GM19043 (cell line): ENCODE measurements around the gene FRS3.
"Not testable (repeated sequence)": the region's sequence is repeated elsewhere in the genome, so short reads cannot be mapped to it uniquely, and the experiment has no call there.

Source experiments
- ATAC-seq: cut with Tn5 transposase; IDR thresholded peaks from one replicate; pipeline ENCODE4 v1.9.1; 2021; ENCODE audit warnings: low read depth; ENCODE audit not compliant: unreplicated experiment

Gene FRS3, protein sequence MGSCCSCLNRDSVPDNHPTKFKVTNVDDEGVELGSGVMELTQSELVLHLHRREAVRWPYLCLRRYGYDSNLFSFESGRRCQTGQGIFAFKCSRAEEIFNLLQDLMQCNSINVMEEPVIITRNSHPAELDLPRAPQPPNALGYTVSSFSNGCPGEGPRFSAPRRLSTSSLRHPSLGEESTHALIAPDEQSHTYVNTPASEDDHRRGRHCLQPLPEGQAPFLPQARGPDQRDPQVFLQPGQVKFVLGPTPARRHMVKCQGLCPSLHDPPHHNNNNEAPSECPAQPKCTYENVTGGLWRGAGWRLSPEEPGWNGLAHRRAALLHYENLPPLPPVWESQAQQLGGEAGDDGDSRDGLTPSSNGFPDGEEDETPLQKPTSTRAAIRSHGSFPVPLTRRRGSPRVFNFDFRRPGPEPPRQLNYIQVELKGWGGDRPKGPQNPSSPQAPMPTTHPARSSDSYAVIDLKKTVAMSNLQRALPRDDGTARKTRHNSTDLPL

DNA sequence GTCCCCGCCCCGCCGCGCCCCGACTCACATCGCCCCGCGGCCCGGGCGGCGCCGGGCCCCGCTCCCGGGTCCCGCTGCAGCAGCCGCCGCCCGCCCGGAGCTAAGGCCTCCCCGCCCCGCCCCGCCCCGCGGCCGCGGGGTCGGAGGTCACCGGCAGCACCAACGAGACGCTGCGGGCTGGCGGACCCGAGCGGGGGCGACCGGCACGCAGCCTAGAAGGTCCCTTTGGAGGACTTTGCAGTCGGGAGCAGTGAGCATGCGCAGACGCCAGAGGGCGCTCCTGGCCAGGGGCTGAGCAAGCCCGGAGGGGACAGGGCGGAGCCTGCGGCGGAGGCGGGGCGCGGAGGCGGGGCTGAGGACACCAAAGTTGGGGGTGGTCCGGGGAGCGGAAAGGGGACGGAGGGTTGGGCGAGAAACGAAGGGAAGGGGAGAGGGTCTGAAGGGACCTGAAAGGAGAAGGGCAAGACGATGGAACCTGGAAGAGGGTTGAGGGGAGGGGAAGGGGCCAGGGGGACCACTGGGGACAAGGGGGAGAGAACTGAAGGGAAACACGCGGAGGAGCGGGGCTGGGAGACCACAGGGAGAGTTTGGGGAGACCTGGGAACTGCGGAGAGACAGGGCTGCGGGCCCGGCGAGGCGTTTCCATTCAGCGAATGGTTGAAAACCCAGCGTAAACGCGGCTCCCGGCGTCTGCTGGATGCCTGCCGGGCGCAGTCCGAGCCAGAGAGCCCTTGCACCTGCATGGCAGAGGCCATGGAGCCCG lies at the start of gene FRS3:
FRS3 (minus strand) TSS at position 113 of the 763 bp plus-strand sequence. CDS start 2,913 bp downstream, outside the sequence.
- peak; percentile 88 for ATAC-seq

DNA sequence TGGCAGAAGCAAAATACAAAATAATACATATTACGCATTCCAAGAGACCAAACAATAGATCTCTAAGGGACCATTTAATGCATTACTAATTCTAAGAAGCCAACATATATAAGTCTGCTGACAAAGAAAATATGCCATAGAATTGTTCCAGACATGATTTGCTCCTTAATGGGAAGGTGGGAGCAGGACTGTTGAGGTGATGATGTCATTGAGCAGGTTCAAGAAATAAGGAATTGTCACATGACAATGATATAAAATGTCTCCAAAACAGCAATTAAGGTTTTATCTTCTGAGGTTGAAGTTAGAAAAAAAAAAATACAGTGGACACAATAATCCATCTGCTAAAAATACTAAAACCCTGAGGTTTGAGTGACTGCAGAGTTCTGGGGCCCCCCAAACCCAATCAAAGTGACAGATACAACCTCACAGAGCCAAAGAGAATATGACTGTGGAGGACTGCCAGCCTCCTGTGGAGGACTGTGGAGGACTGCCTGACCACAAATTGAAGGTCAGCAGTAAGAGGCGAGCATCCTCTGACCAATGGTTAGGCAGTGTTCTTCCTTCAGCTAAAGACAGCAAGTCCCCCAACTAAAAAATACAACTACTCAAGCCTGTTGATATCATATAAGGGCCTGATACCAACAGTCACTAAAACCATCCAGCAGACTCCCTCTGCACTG lies 46.8 kb upstream of the FRS3 start:
- ATAC-seq = no peak

DNA sequence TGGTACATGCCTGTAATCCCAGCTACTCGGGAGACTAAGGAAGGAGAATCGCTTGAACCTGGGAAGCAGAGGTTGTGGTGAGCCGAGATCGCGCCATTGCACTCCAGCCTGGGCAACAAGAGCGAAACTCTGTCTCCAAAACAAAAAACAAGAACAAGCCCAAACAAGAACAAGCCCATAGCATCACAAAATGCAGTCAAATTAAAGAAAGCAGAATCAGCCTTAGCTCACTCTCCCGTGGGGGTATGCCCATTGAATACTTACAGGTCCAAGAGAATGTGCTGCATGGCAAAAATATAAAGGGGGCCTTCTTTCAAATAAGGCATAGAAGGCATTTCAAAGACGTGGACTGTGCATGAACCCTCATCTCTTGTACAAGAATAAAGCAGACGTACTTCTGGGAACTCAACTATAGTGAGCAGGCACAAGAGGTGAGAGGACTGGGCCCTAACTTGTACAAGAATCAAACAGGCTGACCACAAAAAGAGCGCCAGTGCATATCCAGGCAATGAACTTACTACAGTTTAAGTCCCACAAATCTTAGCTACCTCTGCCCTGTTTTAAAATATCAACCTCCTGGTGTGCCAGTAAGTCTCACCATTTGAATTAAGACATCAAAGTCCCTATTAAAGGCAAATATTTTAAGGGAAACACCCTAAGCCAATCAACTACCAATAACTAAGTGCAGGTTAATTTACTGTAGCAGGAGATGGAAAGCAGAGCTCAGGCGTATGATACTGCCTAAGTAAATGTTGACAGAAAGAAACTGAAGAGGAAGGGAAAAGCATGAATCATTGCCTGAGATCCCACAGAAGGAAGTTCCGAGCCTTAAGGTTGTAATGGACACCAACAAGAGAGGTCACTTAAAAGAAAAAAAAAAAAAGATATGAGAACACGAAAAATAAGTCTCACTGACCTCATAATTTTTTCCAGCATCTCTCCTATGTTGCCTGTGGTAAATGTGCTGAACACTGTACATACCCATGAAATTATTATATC lies 45.2 kb upstream of the FRS3 start:
- no peak for ATAC-seq

DNA sequence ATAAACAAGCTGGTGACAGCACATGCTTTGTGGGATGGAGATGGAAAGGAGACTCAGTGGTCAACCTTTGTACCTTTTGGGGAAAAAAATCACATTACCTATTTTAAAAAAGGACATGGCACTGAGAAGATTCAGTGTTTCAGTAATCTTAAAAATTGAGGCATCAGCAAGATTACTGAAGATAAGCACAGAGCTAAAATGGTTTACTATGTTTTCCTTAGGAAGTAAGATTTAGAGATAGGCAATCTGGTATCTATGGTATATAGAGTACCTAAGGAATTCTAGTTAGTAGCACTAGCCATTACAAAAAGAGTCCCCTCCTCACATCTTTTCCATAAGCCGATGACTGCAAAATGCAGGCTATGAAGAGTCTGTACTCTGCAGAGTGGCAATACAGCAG lies 43.5 kb upstream of the FRS3 start:
- ATAC-seq = no peak

DNA sequence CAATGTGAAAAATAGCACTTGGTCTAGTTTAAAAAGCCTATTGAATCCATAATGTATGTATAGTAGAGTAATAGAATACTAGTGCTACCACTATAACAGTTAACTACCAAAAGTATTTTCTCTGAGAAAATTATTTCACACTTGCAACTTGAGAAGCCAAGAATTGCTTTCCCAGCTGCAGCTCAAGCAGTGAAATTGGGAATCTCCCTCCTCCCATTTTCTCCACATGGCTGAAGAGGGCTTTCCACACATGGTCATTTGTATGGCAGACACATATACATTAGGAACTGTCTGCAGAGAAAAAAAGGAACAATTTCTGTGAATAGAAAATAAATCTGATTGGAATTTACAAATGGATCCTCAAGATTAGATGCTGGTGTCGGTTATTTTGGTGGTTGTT lies 42.3 kb upstream of the FRS3 start:
- ATAC-seq = no peak

DNA sequence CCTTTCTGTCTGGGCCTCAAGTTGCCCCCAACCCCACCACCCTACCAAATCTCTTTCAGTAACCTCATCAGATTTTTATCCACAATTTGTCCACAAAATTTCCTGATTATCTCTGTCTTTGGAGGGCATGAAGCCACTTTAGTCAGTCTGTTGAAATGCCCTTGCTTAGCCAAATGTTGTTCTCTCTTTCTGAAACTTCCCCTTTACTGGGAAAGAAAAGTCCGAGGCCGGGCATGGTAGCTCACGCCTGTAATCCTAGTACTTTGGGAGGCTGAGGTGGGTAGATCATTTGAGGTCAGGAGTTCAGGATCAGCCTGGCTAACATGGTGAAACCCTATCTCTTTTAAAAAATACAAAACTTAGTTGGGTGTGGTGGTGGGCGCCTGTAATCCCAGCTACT lies 41.6 kb upstream of the FRS3 start:
- no peak for ATAC-seq

DNA sequence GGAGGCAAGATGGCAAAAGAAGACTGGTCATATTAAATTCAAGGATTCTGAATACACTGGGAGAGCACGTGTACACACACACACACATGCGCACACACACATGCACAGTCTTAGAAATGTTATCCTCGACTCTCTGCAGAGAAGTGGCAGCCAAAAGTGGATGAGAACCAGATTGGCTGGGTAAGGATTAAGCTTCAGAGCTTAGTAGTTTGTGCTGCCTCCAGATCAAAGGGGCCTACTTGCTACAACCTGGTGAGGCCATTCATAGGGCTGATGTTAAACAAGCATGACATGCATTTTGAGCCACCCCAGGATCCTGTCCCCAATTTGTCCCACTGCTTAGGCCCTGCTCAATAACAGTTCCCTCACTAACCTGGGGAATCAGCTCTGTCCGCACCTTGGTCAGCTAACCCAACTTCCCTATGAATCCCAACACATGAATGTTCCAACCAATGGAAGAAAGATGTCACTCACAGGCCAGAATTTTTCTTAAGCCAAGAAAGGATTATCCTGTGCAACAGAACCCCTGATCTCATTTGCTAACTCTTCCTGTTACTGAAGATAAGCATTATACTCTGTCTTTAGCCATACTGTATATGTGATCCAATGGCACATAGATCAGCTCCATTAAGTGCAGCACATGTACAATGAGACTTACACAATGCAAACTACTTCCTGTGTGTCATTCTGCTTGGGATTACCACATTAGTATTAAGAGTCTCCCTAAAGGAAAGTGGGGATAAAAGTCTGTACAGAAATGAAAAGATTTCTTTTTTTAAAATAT lies 38.8 kb upstream of the FRS3 start:
- ATAC-seq = no peak

DNA sequence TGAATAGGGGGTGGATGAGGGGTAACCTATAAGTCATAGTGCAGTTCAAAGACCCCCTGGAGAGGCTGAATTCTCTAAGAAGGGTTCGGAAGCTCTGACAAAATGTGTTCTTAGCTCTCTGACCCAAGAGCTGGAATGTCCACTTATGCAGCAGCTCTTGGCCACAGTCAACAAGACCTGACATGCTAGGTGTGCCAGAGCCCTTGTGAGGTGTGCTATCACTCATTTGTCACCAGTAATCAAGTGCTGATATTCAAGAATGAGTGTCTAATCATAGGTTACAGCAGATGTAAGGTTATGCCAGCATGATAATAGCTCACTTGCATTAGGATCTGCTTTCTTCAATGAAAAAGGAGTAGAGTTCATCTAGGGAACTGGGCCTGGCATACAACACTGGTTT lies 35.9 kb upstream of the FRS3 start:
- no peak for ATAC-seq

DNA sequence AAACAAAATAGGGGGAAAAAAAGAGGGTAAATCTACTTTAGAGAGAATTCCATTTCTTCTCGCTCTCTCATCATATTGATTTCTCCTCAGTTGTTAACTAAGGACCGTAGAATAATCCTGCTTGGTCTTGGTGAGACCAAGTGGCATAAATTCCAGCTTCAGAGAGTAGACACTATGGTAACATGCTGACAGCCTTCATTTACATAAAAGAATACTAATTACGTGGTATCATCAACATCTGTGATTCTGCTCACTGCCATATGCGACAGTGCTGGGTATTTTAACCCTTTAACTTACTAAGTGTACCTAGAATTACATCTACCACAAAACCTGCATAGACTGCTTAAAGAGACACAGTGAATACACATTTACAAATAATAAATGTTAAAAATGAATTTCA lies 34.9 kb upstream of the FRS3 start:
- no peak for ATAC-seq

DNA sequence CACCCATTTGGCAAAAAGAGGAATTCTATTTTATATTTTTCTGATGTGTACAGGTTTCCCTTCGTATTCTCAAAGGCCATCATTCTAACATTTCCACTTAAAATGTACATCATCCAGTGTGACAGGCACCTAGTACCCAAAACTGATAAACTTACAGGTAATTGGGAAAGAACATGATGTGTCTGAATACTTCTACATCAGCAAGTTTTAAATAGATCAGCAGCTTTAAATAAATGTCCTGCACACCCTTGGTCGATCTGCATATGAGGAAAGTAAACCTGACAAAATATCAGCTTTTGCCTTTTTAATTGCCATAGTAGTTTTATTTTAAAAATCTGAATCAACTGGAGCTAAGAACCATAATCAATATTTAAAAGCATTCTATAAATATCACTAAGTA lies 34.3 kb upstream of the FRS3 start:
- ATAC-seq = no peak

DNA sequence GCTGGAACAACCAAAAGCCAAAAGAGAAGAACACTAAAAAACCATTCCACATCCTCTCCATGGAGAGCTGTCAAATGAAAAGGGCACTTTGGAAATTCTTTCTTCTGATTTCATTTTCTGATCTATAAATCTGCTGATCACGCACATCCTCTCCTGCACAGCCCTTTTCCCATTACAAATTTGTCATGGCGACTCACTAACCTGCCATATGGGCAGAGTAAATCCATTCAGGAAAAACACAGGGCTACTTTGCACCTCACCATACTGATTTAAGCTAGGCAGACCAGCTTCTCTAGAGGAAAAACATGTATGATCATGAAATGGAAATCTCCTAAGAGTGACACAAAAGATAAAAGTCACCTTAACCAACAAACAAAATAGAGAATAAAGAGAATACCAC lies 33.8 kb upstream of the FRS3 start:
- ATAC-seq = no peak

DNA sequence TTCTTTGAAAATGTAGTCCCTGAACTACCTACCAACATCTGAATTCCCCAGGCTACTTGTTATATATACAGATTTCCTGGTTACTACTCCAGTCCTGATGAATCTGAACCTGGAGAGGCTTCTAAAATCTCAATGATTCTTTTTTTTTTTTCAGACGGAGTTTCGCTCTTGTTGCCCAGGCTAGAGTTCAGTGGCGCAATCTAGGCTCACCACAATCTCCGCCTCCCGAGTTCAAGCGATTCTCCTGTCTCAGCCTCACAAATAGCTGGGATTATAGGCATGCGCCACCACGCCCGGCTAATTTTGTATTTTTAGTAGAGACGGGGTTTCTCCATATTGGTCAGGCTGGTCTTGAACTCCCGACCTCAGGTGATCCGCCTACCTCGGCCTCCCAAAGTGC lies 32.2 kb upstream of the FRS3 start:
- not testable (repeated sequence) for ATAC-seq

DNA sequence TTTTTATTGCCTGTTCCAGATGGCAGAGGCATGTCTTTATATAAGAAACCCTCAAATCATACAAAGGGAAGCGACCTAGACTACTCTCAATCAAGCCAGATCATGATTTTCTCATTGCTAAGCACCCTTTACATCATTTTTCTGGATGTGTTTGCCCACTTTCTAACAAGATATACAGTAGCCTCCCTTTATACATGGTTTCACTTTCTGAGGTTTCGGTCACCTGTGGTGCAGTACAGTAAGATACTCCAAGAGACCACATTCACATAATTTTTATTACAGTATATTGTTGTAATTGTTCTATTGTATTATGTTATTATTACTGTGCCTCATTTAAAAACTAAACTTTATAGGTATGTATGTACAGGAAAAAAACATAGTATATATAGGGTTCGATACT lies 31.4 kb upstream of the FRS3 start:
- no peak for ATAC-seq

DNA sequence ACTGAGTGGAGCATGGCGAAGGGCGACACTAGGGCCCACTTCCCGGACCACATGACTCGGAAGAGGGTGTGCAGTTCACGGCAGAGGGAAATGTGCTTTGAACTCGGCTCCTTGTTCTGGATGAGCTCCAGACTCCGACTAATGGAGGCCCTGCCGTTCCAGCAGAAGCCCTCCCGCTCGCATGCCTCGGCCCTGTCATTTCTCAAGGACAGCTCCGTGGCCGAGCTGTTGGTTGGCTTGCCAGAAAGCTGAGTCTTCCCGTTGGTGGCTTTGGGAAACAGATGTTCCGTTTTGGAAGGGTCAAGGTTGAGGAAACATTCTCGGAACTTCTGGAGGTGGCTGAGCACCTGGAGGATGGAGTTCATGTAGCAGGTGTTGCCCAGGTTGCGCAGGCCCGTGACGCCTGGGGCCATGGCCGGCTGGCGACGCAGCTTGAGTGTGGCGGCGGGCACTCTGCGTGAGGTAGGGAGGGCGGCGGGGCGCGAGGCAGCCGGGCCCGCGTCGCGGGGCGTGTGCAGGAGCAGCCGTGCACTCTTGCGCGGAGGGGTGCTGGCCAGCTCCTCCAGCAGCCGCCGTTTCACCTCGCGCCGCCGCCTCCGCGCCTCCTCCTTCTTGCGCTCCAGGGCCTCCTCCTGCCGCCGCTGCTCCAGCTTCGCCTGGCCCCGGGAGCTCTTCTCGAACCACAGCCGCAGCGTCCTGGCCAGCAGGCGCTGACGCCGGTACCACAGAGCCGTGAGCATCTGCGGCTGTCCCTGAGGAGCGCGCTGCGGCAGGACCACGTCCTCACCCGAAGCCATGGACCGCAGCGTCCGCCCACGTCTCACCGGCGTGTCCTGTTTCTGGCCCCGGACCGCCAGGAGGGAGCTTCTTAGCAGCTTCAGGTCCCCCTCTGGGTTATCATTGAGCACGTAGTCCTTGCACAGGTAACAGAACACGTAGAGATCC lies 26.4 kb upstream of the FRS3 start:
- no peak for ATAC-seq

DNA sequence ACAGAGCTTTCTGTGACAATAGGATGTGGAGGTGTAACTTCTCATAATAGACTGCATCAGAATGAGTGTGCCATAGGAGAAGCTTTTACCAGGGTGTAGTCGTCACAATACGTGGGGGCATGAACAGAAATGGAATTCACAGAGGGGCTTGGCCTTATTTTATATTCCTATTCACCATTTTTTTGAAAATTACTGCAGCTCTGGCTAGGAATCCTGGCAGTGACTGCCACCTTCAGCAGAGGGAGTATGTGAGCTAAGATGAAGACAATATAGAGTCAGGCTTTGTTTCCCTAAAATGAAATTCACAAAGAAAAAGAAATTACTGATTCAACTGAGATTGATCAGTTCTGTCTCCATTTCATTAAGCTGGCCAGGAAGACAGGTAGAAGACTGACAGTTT lies 21.7 kb upstream of the FRS3 start:
- ATAC-seq = no peak

DNA sequence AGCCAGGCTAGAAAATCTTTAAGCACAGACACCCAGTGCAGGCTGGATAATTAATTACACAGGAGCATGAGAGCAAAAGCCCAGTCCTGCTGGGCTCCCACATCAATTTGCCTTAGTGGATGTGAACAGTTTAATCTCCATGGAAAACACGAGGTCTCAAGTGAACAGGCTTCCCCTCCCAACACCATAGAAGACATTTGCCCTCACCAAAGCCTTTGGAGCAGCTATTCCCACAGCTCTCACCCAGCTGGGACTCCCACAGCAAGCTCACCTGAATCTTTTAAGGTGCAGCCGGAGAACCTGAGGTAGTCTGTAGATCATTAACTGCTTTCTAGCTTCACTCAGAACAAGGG lies 19.8 kb upstream of the FRS3 start:
- ATAC-seq = no peak

DNA sequence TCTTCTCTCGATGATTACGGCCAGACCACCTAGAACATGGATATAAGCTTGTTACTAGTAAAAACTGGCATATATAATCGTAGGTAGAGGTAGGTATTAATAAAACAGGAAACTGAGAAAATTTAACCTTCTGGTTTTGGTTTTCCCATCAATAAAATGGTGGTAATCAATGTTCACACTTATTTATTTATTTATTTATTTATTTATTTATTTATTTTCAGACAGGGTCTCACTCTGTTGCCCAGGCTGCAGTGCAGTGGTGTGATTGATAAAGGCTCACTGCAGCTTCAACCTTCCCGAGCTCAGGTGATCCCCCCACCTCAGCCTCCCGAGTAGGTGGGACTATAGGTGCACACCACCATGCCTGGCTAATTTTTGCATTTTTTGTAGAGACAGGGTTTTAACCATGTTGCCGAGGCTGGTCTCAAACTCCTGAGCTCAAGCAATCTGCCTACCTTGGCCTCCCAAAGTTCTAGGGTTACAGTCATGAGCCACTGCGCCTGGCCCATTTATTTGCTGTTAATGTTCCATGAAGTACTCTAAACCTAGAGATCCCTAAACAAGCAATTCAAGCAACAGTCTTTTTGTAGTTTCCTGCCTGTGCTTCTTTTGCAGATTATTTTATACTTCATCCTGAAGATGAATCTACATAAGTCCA lies 19.3 kb upstream of the FRS3 start:
- ATAC-seq = no peak

DNA sequence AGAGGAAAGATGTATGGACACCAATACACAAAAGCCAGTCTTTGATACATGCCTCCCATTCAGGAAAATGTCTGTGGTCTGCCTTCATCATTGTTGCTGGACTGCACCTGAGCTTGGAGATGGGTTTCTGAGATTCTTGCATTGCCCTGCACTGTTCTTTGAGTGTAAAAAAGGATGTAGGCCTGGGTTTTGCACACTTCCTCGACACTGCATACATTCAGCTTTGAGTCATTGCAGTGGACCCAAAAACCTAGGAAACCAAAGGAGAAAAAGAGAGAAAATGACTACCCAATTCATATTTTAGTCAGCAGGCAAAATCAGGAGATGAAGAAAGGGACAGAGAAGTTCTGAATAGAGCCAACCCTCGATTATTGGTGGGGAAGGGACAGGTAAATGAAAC lies 16.8 kb upstream of the FRS3 start:
- no peak for ATAC-seq
